ENCODE data around the gene NUFIP1.
A peak's percentile ranks its signal among the peaks of the same experiment; 100 is the strongest.
"Not testable (repeated sequence)": the region's sequence is repeated elsewhere in the genome, so short reads cannot be mapped to it uniquely, and the experiment has no call there.

The NUFIP1 gene

DNA sequence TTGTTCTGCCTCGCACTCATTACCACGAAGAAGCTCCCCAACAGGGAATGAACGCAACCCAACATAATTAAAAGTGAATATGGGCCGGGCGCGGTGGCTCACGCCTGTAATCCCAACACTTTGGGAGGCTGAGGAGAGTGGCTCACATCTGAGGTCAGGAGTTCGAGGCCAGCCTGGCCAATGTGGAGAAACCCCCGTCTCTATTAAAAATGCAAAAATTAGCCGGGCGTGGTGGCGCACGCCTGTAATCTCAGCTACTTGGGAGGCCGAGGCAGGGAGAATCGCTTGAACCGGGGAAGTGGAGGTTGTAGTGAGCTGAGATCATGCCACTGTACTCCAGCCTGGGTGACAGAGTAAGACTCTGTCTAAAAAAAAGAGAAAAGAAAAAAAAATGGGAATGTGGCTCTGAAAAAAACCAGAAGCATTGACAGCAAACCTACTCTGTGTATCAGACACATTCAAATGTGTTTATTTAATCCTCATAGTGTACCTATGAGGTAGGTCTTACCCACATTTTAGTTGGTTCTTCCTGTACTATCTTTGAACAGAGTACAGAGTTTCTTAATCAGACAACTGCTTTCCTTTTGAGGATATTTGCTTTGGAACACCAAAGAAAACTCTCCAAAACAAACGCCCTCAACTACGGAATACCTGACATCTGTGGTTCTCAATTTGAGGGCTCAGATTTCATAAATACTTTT, 70.0 kb downstream of the NUFIP1 start:
- no peak for DNase-seq

DNA sequence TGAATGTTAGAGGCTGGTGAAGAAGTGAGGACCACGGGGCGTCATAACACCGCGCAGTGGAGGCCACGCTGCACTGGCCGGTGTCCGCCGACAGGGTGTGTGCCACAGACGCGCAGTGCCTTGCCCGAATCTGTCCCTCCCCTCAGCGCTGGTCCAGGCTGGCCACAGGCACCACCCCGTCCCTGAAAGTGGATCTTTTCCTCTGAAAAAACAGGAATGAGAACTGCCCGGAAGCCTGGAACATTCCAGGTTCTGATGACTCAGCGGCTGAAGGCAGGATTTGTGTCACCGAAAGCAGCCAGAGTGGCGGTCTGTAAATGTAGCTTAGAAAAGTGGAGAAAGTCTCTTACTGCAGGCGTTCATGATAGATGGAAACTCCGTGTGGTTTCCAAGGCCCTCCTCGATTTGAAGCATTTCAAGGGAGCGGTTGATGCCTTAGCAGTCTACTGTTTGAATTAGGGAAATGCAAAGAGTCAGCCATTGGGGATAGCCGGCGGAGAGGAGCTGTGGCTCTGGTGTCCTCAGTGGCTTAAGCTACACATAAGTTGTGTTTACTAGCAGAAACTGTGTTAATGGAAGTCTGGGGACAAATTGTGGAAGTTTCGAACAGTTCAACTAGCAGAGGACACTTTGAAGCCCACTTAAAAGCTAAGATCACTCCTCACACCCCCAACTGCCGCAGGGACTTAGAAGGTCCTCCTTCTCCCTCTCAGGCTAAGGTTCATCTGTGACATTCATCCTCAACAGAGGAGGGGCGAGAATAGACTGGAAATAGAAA, 70.8 kb downstream of the NUFIP1 start:
- peak; percentile 94 for DNase-seq

DNA sequence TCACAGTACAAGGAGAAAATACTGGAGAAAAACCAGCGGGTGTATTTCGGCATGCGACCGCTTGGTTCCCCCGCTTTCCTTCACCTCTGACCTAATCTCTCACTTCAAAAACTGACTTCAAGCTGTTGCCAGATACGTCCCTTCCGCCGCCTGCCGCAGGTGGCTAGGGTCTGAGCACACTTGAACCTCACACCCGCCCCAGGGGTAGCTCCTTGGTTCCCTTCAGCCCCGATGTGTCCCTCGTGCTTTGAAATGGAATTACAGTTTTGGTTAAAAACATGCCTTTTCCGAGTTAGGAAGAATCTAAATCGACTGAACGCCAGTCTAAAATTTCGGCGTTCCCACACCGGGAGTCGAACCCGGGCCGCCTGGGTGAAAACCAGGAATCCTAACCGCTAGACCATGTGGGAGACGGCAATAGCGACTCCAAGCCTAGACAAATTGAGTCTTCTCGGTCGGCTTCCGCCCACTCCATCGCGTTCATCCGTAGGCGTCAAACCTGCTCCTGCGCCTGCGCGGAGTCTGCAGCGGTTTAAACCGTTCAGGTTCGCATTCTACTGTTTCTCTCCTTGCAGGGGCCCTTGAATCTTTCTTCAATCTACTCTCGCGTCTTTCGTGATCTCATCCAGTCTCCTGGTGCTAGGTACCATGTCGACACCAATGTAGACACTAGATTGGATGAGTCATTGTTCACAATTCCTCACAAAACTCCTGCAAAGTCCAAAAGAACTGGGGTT, 71.5 kb downstream of the NUFIP1 start:
- peak; percentile 99 for DNase-seq

DNA sequence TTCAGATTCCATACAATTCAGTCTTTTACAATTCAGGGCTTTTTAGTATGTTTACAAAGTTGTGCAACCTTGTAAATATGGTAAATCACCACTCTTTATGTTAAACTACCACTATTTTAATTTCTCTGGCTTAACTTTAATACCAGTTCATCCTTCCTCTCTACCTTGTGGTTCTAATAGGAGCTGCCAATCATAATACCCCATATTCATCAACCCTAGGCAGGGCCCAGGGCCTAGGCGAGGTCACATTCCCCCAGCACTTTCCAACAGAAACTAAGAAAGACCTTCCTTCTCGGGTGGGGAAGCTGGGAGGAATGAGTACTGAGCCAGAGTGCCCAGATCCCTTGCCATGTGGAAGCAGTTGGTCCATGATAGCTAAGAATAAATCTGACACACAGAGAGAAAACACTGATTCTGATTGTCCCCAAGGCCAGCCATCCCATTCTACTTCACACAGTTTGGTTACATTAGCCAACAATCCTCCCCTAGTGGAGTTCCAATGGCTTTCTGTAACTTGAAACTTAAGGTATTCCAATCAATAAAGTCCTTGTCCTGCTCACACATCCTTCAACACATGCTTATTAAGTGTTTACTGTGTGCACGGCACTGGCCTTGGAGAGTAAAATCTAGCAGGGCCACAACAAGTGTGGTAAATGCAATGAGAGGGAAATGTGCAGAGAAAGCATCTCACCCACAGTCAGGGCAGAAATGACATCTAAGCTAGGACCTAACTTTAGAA, 76.8 kb downstream of the NUFIP1 start:
- DNase-seq = no peak

DNA sequence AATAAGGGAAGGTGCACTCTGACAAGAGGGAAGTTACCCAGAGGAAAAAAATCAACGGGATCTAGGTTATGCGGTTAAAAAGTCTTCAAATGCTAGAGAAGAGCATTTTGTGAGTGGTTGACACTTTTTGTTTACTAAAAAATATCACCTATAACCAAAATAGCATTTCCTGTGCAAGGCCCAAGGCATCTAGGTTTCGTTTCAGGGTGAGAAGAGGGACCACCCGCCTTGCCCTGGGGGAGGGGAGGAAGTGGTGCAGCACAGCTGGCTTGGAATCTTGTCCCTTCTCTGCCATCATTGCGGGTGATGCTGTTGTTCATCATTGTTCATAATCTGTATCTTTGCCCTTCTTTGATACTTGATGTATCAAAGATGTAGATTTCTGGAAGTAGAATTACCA, 80.6 kb downstream of the NUFIP1 start:
- DNase-seq = no peak

DNA sequence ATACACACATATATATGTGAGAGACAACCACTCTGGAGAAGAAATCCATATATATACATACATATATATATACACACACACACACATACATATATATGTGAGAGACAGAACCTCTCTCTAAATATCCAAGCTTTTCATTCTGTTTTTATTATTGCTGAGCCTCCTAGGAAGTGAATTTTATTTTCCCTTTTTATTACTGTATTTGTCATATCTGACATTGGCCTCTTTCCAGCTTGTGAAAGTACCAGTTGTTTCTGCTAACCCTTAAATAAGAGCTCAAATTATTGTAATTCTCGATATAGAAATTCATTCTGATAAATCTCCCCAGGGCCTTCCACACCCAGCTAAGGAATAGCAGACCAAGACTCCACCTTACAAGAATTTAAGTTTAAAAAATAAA, 81.0 kb downstream of the NUFIP1 start:
- DNase-seq = no peak

DNA sequence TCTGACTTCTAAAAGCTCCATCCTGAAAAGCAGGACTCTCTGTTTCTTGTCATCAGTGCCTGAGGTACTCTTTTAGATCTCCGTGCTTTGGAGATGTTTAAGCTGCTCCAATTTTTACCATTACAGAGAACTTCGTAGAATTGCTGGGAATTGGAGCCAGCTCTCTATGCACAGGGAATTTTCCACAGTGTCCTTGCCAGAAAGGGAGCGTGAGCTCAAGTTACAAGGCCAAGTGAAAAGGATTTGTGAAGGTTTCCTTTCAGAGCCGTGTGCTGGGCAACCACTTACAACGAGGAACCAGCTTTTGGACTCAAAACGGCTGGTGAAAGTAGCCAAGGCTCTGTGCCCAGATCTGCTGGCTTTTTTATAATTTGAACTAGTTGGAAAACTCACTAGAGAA, 82.6 kb downstream of the NUFIP1 start:
- no peak for DNase-seq

DNA sequence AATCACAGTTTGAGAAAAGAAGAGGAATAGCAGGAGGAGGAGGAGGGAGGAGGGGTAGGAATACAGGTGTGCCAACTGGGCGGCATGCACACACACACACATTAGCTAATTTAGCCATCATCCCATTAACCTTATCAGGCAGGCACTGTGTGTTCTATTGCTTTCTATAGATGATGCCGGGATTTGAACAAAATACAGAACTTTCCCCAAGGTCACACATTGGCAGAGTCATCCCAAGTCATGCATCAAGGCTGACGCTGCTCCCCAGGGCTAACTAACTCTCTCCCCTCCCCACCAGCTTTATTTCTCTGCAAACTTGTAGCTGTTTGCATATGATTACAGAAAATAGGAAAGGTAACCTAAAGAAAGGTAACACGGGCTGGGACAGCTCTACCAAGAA, 83.0 kb downstream of the NUFIP1 start:
- no peak for DNase-seq

DNA sequence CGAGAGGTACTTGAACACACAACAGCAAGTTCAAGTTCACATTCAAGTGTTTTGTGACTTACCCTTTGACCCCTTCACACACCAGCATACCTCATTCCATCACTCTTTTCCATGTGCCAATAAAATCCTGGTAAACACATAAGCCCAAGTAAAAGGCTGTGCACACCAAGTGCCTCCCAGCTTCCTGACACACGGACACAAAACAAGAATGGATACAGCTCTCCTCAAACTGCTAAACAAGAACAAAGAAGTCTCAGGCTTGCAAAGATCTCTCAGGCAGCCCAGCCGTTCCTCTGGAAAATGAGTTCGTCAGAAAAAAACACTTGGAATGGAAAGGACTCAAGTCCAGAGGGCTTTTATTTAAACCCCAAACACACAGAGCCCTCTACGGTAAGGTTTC, 83.7 kb downstream of the NUFIP1 start:
- DNase-seq = no peak

DNA sequence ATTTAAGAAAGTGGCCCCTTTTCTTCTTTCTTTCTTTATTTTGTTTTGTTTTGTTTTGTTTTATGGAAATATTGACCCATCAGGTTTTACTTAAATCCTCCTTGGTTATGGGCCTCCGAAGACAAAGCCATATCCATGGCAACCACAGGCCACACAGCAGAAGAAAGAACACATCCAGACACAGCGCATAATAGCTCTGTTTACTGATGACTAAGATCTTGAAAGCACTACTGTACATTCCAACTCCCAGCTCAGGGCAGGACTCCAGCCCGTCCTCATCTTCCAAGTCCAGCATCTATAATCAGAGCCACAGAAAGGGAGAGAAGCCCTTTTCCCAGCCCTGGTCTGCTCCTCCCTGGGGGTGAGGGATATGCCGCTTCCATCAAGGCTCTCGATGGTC, 84.3 kb downstream of the NUFIP1 start:
- no peak for DNase-seq

DNA sequence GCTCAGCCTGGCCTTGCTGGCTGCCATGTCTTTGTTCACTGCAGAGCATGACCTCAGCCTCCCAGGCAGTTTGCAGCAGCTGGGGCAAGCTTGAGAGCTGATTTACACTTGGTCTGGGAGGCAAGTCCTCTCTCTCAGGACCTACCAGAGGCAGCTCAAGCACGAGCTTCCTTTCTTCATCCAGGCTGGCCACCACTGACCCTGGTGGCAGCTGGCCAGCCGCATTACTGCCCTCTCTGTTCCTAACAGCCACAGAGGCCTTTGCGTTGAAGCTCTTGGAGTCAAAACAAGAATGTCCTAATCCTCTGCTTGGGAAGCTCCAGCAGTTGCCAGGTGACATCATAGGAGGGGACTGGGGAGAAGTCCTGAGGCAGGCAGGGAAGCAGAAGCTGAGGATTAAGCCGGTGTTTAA, 85.7 kb downstream of the NUFIP1 start:
- no peak for DNase-seq

DNA sequence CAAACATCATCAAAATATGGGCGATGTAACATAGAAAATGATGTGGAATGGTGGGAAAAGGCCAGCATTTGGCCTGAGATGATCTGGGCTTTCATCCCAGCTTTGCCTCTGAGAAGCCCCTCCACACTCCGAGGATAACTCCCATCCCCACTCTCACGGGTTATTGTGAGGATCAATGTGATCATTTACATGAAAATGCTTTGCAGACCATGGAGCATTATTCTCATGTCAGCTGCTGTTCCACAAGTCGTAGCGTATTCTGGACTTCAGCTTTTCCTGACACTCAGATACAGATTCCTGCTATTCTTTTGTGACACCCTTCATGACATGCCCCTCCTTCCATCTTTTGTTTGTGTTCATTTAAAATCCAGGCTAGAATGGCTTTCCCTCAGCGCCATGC, 86.5 kb downstream of the NUFIP1 start:
- no peak for DNase-seq

DNA sequence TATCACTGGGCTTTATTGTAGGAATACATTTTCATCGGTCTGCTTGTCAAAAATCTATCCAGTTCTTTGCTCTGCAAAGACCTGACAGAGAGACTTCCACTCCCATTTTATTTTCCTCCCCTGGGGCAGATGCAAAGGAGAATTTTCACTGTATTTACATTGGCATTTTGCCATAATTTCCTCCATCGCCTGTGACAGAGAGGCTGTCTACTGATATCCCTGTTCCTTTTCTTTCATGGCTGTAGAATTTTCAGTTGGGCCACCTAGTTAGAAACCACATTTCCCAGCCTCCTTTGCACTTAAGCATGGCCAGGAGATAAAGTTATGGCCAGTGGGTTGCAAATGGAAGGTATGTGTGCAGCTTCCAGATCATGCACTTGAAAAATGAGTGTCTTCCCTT, 89.3 kb downstream of the NUFIP1 start:
- no peak for DNase-seq

DNA sequence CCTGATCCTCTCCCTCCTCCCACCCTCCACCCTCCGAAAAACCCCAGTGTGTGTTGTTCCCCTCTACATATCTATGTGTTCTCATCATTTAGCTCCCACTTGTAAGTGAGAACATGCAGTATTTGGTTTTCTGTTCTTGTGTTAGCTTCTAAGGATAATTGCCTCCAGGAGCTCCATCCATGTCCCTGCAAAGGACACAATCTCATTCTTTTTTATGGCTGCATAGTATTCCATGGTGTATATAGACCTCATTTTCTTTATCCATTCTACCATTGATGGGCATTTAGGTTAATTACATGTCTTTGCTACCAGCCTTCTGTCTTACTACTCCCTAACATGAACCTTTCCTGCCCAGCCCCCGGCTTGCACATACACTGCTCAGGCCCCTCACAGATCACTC, 91.0 kb downstream of the NUFIP1 start:
- DNase-seq = not testable (repeated sequence)

DNA sequence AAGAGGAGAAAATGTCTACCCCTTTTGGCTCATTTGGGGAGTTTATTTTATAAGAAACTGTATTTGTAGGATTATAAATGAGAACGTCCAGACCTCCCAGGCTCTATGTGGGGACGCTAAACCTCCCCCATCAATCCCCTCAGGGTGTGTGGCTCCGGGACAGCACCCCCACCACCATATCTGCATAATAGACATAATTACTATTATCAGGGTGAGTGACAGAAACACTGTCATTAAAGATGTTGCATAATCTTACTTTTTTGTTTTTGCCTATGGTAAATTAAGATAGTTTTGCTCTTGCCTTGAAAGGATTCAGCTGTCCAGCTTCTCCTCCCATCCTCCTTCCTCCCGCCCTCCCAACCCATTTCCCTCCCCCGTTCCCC, 93.3 kb downstream of the NUFIP1 start:
- DNase-seq = no peak

DNA sequence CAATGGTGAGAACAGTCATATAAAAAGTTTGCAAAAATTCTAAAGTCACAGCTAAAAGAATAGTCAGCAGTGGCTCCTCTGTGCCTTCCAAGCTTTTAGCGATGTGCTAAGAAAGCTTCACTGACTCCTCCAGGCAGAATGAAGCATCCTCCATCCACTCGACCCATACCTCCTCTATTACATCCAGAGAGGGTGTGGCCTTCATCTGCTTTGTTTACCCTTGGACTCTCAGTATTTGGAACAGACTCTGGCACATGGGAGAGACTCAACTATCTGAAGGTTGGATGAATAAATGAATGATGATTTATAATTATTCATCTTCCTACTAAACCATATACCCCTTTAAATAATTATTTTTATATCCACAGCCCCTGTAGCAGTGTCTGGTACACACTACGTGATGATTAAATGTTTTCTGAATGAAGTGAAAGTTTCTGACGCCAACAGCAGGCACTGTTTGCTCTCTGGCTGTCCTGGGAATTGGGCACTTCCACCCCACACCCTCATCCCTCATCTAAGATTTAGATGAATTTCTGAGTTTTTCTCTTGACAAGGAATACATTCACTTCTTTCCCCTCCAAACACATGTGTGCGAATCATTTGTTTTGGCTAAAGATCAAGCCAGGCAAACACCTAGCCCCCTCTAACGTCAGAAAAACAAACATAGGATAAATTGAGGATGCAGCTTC, 93.9 kb downstream of the NUFIP1 start:
- no peak for DNase-seq

DNA sequence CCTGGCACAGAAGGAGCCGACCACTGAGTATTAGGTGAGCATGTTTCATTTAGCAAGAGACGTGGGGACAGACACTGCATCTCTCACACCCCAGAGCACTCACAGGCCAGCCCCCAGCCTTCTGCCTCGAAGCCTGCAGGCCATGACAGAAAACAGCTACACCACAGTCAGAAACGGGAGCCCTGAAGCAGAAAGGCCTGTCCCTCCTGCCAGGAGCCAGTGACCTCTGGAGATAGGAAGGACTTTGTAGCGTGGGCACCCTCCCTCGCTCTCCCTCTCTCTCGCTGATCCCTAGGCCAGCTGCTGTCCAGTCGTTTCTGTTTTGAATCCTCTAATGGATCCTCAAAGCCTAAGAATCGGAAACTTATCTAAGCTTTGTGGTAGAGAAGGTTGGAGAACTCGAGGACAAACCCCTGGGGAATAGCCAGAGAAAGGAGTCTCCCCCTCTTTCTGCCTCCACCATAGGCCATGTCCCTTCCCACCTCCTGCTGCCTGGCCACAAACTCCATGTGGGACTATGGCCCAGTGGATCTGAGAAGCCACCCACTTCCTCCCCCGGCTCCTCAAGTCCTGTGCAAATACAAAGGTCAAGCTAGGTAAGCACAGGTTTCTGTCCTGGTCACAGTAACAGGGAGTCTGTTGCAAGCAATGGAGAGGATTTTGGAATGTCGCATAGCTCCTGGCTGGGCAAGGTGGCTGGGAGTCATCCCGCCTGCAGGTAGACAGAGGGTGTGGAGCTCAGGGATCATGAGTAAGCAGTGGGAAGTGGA, 95.1 kb downstream of the NUFIP1 start:
- DNase-seq = no peak

Measured in hematopoietic multipotent progenitor cell treated with erythropoietin and hydrocortisone succinate and interleukin-3 and kit ligand, for 4 days (in vitro differentiated cells).